Ovary (tissue), 9 donors: ENCODE results near the gene CGB8. TPM values are rescaled to one million over a fixed set of nuclear protein-coding genes. Genes with fewer than 3 reads are reported as not detected.

Source experiments
- DNase-seq, 5 donors: peaks; one replicate each; pipeline ENCODE4 v3.0.0-alpha.2; 2019 to 2020
- H3K27ac ChIP-seq, 2 donors: fragments of 200-600 bp; one replicate each; pipeline versions ENCODE4 v1.5.1 to v1.8.0; 2019 to 2022
- H3K27me3 ChIP-seq: fragments of 200-600 bp; one replicate; pipeline ENCODE4 v1.8.0; 2022
- H3K36me3 ChIP-seq: fragments of 200-600 bp; sonication (generic); one replicate; pipeline ENCODE4 v1.5.1; 2019
- H3K4me1 ChIP-seq: one replicate; pipeline ENCODE4 v1.8.1; 2013; ENCODE audit warnings: mild to moderate bottlenecking, moderate library complexity; ENCODE audit not compliant: insufficient read depth
- H3K4me3 ChIP-seq: fragments of 200-600 bp; sonication (generic); one replicate; pipeline ENCODE4 v1.5.1; 2017
- H3K9me3 ChIP-seq, 2 donors: fragments of 200-600 bp in 1 of 2; sonication (generic) in 1 of 2; one replicate each; pipeline versions ENCODE4 v1.5.1 to v1.8.1; 2013 to 2019; ENCODE audit warnings: mild to moderate bottlenecking in 1 of 2, moderate library complexity in 1 of 2
- CTCF ChIP-seq, 3 donors: fragments of 450-650 bp in 2 of 3; fragments of 200-600 bp in 1 of 3; IDR thresholded peaks; one replicate each; pipeline versions ENCODE4 v1.5.1 to v1.8.0; 2016 to 2022; ENCODE audit warnings: antibody characterized with exemption in 3 of 3, mild to moderate bottlenecking in 1 of 3
- EP300 ChIP-seq: sonication (generic); formaldehyde crosslinking; IDR thresholded peaks from one replicate; pipeline ENCODE4 v1.6.1; 2017; ENCODE audit warnings: antibody characterized with exemption
- POLR2A ChIP-seq: fragments of 450-650 bp; IDR thresholded peaks from one replicate; pipeline ENCODE4 v1.6.1; 2017; ENCODE audit warnings: antibody characterized with exemption, mild to moderate bottlenecking, moderate library complexity
- WGBS, 3 donors: extraction: QIAGEN DNeasy Blood & Tissue Kit in 1 of 3; methylation state at CpG; one replicate each; pipeline versions ENCODE4 v1.1.5 to v1.1.7; 2013 to 2017; 5-methylcytosine and 5-hydroxymethylcytosine counted together
- intact Hi-C, 4 donors: fragments of 100-400 bp; cut with DNase I; formaldehyde crosslinking; loops; one replicate each; pipeline versions ENCODE4 v1.11.0 to v1.15.1; 2022 to 2023
- polyA plus RNA-seq, 2 donors: library from polyadenylated mRNA; stranded (reverse); fragments of 200-250 nt in 1 of 2; fragments of 350-450 nt in 1 of 2; fragmentation: Illumina TruSeq in 1 of 2; extraction: RNeasy Lipid Tissue Mini Kit (QIAGEN cat#74804) in 1 of 2; gene quantifications; one replicate each; pipeline ENCODE4 v1.2.3, GENCODE V29; 2013 to 2014
- total RNA-seq, 7 donors: library from RNA; depleted of rRNA in 2 of 7; stranded (reverse); fragments of >200 nt in 2 of 7; fragmentation: NEBNext Ultra II Directional in 3 of 7; extraction: Animal tissue kit (Norgen Biotek cat#: 25700) in 3 of 7; gene quantifications; one replicate each; pipeline versions ENCODE4 v1.1.0 to v1.2.4, GENCODE V29; 2016 to 2023
- donor health status: DM: no; HTN: no; CAD: no; lungs with moderate emphysema.
- donor health status: DM: no; HTN: no; CAD: no.
- donor health status: Bipolar disorder and iron deficiency.
- donor health status: DM: yes; HTN: yes; CAD: no.
- donor health status: DM: no; HTN: no; CAD: no.
- donor health status: DM: yes; HTN: yes; CAD: no.

CGB8 gene
- total and polyA plus RNA-seq, 9 donors: 0.46 TPM; not detected in 8

GRCh38 chr19:49006905-49007304 lies 42.0 kb downstream of the CGB8 start:
- Histone ChIP-seq H3K27ac (no peak overlapping the region), H3K4me1 (no peaks in the 10 kb centered on the region), H3K9me3 (no peaks in the 10 kb centered on the region), H3K36me3 (no peaks in the 10 kb centered on the region), H3K4me3 (no peak overlapping the region), H3K27me3 (no peaks in the 10 kb centered on the region)
- 95 to 96% (median 95%) methylated on average over 22 of the region's 22 CpGs for WGBS, 3 donors
- no peak for DNase-seq
- intact Hi-C loops: no loop called here
- TF ChIP-seq POLR2A (no peak), EP300 (no peak), CTCF (IDR thresholded peaks at IDR 0.05) (no peak)

GRCh38 chr19:49004964-49005614 lies 43.8 kb downstream of the CGB8 start:
- H3K4me1 ChIP-seq: no peaks in the 10 kb centered on the region
- H3K27me3 ChIP-seq: no peaks in the 10 kb centered on the region
- no peak overlapping the region for H3K27ac ChIP-seq
- no peak overlapping the region for H3K4me3 ChIP-seq
- TF ChIP-seq POLR2A: no peak
- no peak for TF ChIP-seq CTCF (IDR thresholded peaks at IDR 0.05)
- no peak for TF ChIP-seq EP300
- intact Hi-C loops: no loop called here
- H3K36me3 ChIP-seq: no peaks in the 10 kb centered on the region
- DNase-seq: no peak
- 89 to 96% (median 93%) methylated on average over 7 of the region's 7 CpGs for WGBS, 3 donors
- H3K9me3 ChIP-seq: no peaks in the 10 kb centered on the region

GRCh38 chr19:49004133-49004532 lies 44.8 kb downstream of the CGB8 start:
- WGBS, 3 donors: 97 to 99% (median 98%) methylated on average over 15 of the region's 15 CpGs
- Histone ChIP-seq H3K36me3 (no peaks in the 10 kb centered on the region), H3K4me3 (no peak overlapping the region), H3K27ac (no peak overlapping the region), H3K4me1 (no peaks in the 10 kb centered on the region), H3K9me3 (no peaks in the 10 kb centered on the region), H3K27me3 (no peaks in the 10 kb centered on the region)
- intact Hi-C loops: no loop called here
- DNase-seq: no peak
- TF ChIP-seq EP300 (no peak), CTCF (IDR thresholded peaks at IDR 0.05) (no peak), POLR2A (no peak)

- Histone ChIP-seq H3K27ac (no peak overlapping the region), H3K4me1 (peaks cover 1% of the 10 kb centered on the region), H3K4me3 (no peak overlapping the region), H3K9me3 (no peaks in the 10 kb centered on the region), H3K27me3 (no peaks in the 10 kb centered on the region), H3K36me3 (no peaks in the 10 kb centered on the region)
- 51 to 57% (median 55%) methylated on average over 16 of the region's 16 CpGs for WGBS, 3 donors
- peak in 1 of 3 donors; percentile 8 for TF ChIP-seq CTCF (IDR thresholded peaks at IDR 0.05)
- no peak for TF ChIP-seq EP300
- intact Hi-C loops: no loop called here
- peak in 1 of 5 donors; percentile 57 for DNase-seq
Observed at GRCh38 chr19:48999481-49000325, 49.2 kb downstream of the CGB8 start.
